Heart right ventricle (tissue), 16 donors: ENCODE data around the gene RBPMS2. TPM values are rescaled to one million over a fixed set of nuclear protein-coding genes. Genes with fewer than 3 reads are reported as not detected.

Experiments used
- ATAC-seq, 8 donors: fragments of 200-7000 bp; cut with Tn5 transposase; one replicate each; pipeline ENCODE4 v1.9.1; 2020; ENCODE audit warnings: mild to moderate bottlenecking in 8 of 8, moderate library complexity in 8 of 8, moderate number of reproducible peaks in 1 of 8
- DNase-seq, 2 donors: peaks; one replicate each; pipeline ENCODE4 v3.0.0-alpha.2; 2020
- H3K27ac ChIP-seq, 10 donors: fragments of 200-600 bp; sonication (generic) in 2 of 10; one replicate each; pipeline versions ENCODE4 v1.5.0 to v1.8.0; 2020 to 2022; ENCODE audit warnings: mild to moderate bottlenecking in 3 of 10
- H3K27me3 ChIP-seq, 7 donors: fragments of 200-600 bp; one replicate each; pipeline ENCODE4 v1.8.0; 2021 to 2022; ENCODE audit warnings: mild to moderate bottlenecking in 2 of 7
- H3K36me3 ChIP-seq, 9 donors: fragments of 200-600 bp; sonication (generic) in 1 of 9; one replicate each; pipeline versions ENCODE4 v1.5.0 to v1.8.0; 2020 to 2022; ENCODE audit warnings: mild to moderate bottlenecking in 2 of 9
- H3K4me1 ChIP-seq, 9 donors: fragments of 200-600 bp; sonication (generic) in 1 of 9; one replicate each; pipeline versions ENCODE4 v1.5.0 to v1.8.0; 2020 to 2022; ENCODE audit warnings: mild to moderate bottlenecking in 4 of 9
- H3K4me3 ChIP-seq, 10 donors: fragments of 200-600 bp; sonication (generic) in 2 of 10; one replicate each; pipeline versions ENCODE4 v1.5.0 to v1.8.0; 2020 to 2022; ENCODE audit warnings: mild to moderate bottlenecking in 7 of 10, moderate library complexity in 2 of 10
- H3K9me3 ChIP-seq, 11 donors: fragments of 200-600 bp in 10 of 11; sonication (generic) in 2 of 11; one replicate each; pipeline versions ENCODE4 v1.5.0 to v1.8.0; 2013 to 2022; ENCODE audit warnings: mild to moderate bottlenecking in 2 of 11, control low read depth in 1 of 11, moderate library complexity in 1 of 11
- CTCF ChIP-seq, 9 donors: fragments of 200-600 bp; sonication (generic) in 2 of 9; IDR thresholded peaks; one replicate each; pipeline versions ENCODE4 v1.5.0 to v1.8.0; 2021 to 2022; ENCODE audit warnings: antibody characterized with exemption in 9 of 9, mild to moderate bottlenecking in 5 of 9, moderate library complexity in 1 of 9
- WGBS, 2 donors: extraction: QIAGEN DNeasy Blood & Tissue Kit; methylation state at CpG; one replicate each; pipeline ENCODE4 v1.1.7; 2013; ENCODE audit warnings: inconsistent platforms in 1 of 2; 5-methylcytosine and 5-hydroxymethylcytosine counted together
- intact Hi-C, 10 donors: fragments of 100-400 bp; cut with DNase I; formaldehyde crosslinking; loops; one replicate each; pipeline versions ENCODE4 v1.11.1 to v1.14.2; 2022
- polyA plus RNA-seq, 2 donors: library from polyadenylated mRNA; stranded (reverse); fragments of 200-250 nt; gene quantifications; one replicate each; pipeline ENCODE4 v1.2.3, GENCODE V29; 2013
- total RNA-seq, 10 donors: library from RNA; stranded (reverse); fragmentation: NEBNext Ultra II Directional in 3 of 10; extraction: Animal tissue kit (Norgen Biotek cat#: 25700) in 3 of 10; gene quantifications; one replicate each; pipeline versions ENCODE4 v1.2.1 to v1.2.4, GENCODE V29; 2021 to 2023
- donor health status: Arrhythmogenic right ventricular cardiomyopathy.
- donor health status: ischemic (EF 13 %, LVEDD 7.1; RV severe dilation, severe dysfunction).
- donor health status: healthy with polysubstance abuse.
- donor health status: DM: no; HTN: yes; CAD: no.
- donor health status: DM: no; HTN: no; CAD: no.
- donor health status: ischemic (EF 25% LVEDD 6.9; RV normal size, moderate dysfunction).
- donor health status: ischemic (EF 25% LVEDD 5.7; RV mildly dilated, moderate dysfunction).
- donor health status: healthy.
- donor health status: DM: yes; HTN: yes; CAD: no.
- donor health status: Ischemic cardiomyopathy.
- donor health status: ischemic (EF 35%, LVEDD 5.7; RV mildly dilated, moderate dysfunction).
- donor health status: nonischemic (EF 11% LVEDD 7.7; RV severe dilation, severe dysfunction).
- donor health status: DM: yes; HTN: yes; CAD: no.
- donor health status: PGD.
- donor health status: ischemic (EF 29% LVEDD 5.4; RV normal size, mild dysfunction).
- donor health status: nonischemic (EF 23%, LVEDD 6.1; RV moderate dilation, normal function).

Gene RBPMS2
- total and polyA plus RNA-seq, 12 donors = 177 to 310 (median 213) TPM

GRCh38 chr15:64781299-64781698 lies 5.9 kb upstream of the RBPMS2 start:
- H3K27me3 ChIP-seq = peaks cover 0 to 14% (median 0%) of the 10 kb centered on the region in 7 donors
- ATAC-seq (no peak), DNase-seq (no peak)
- no peaks in the 10 kb centered on the region for H3K36me3 ChIP-seq
- intact Hi-C loops = no loop called here
- no peak overlapping the region for H3K27ac ChIP-seq
- no peaks in the 10 kb centered on the region for H3K9me3 ChIP-seq
- 80 to 86% methylated on average over 6 of the region's 6 CpGs for WGBS, 2 donors
- H3K4me3 ChIP-seq = no peak overlapping the region
- H3K4me1 ChIP-seq = peaks cover 0 to 11% (median 8%) of the 10 kb centered on the region in 9 donors
- TF ChIP-seq CTCF (IDR thresholded peaks at IDR 0.05) = no peak

- Histone ChIP-seq H3K4me1 (peaks cover 0 to 15% (median 9%) of the 10 kb centered on the region in 9 donors), H3K9me3 (no peaks in the 10 kb centered on the region), H3K27me3 (peaks cover 0 to 20% (median 0%) of the 10 kb centered on the region in 7 donors), H3K27ac (no peak overlapping the region), H3K4me3 (no peak overlapping the region), H3K36me3 (no peaks in the 10 kb centered on the region)
- WGBS, 2 donors = 82 to 84% methylated on average over 8 of the region's 8 CpGs
- intact Hi-C loops = no loop called here
- no peak for TF ChIP-seq CTCF (IDR thresholded peaks at IDR 0.05)
- no peak for DNase-seq
- no peak for ATAC-seq
Measured at GRCh38 chr15:64780600-64781156, 5.3 kb upstream of the RBPMS2 start.

DNA sequence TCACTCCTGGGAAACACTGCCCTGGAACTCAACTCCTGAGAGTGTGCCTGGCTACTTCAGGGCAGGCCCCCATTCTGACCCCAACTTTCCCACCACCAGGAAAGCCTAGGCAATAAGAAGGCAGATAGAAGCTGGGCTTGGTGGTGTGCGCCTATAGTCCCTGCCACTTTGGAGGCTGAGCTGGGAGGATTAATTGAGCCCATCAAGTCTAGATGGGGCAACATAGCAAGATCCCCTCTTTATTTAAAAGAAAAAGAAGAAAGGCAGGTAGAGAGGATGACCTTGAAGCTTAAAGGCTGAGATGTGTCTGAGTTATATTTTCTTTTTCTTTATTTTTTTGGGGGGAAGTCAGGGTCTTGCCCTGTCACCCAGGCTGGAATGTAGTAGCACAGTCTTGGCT lies 4.2 kb upstream of the RBPMS2 start:
- Histone ChIP-seq H3K27ac (no peak overlapping the region), H3K36me3 (no peaks in the 10 kb centered on the region), H3K4me3 (no peak overlapping the region), H3K4me1 (peaks cover 0 to 15% (median 9%) of the 10 kb centered on the region in 9 donors), H3K27me3 (peaks cover 0 to 27% (median 0%) of the 10 kb centered on the region in 7 donors), H3K9me3 (no peaks in the 10 kb centered on the region)
- no peak for ATAC-seq
- no peak for TF ChIP-seq CTCF (IDR thresholded peaks at IDR 0.05)
- no peak for DNase-seq
- WGBS, 2 donors = 93 to 96% methylated on average over 1 of the region's 1 CpG
- intact Hi-C loops = no loop called here

DNA sequence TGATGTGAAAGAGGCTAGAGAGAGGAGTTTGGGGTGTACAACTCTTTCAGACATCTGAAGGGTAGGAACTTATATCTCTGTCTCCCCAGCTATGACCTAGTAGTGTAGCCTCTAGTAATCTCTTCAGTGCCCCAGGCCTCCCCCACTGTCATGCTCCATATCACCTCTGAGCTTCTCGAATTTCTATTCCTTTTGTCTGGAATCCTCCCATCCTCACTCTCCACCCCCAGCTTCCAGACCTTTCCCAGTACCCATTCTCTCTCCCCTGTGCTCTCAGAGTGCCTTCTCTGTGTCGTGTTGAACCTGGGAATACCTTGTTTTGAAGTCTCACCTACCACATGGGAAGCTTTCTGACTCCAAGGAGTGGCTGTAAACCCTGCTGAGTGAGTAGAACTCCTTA lies 3.6 kb upstream of the RBPMS2 start:
- no peak overlapping the region for H3K27ac ChIP-seq
- peaks cover 0 to 33% (median 0%) of the 10 kb centered on the region in 7 donors for H3K27me3 ChIP-seq
- no peak overlapping the region for H3K4me3 ChIP-seq
- ATAC-seq = no peak
- H3K9me3 ChIP-seq = no peaks in the 10 kb centered on the region
- intact Hi-C loops = no loop called here
- no peak for DNase-seq
- no peak for TF ChIP-seq CTCF (IDR thresholded peaks at IDR 0.05)
- H3K4me1 ChIP-seq = peaks cover 0 to 21% (median 9%) of the 10 kb centered on the region in 9 donors
- H3K36me3 ChIP-seq = no peaks in the 10 kb centered on the region
- WGBS, 2 donors = 79 to 91% methylated on average over 2 of the region's 2 CpGs
